ENCODE measurements around the gene OR10A7.
"Not testable (repeated sequence)": the region's sequence is repeated elsewhere in the genome, so short reads cannot be mapped to it uniquely, and the experiment has no call there.

OR10A7 gene

GRCh38 chr12:55220725-55221124, at the start of gene OR10A7:
OR10A7 (plus strand) TSS chr12:55221025; CDS start chr12:55221025, 0 bp downstream.
- no peak for TF ChIP-seq CTCF (conservative IDR thresholded peaks at IDR 0.05; ENCODE audit: low read length)
- no peak for DNase-seq (ENCODE audit: low read depth)
- H3K4me3 ChIP-seq (ENCODE audit: low read length), result no peak within 1 kb of the TSS

GRCh38 chr12:55171445-55171844, 49.4 kb upstream of the OR10A7 start:
- no peak for TF ChIP-seq CTCF (conservative IDR thresholded peaks at IDR 0.05; ENCODE audit: low read length)
- DNase-seq (ENCODE audit: low read depth), result no peak
- no peak overlapping the region for H3K4me3 ChIP-seq (ENCODE audit: low read length)

- DNase-seq (ENCODE audit: low read depth), result not testable (repeated sequence)
Observed at GRCh38 chr12:55171846-55172245, 49.0 kb upstream of the OR10A7 start.

GRCh38 chr12:55172686-55173085, 48.1 kb upstream of the OR10A7 start:
- H3K4me3 ChIP-seq (ENCODE audit: low read length), result no peak overlapping the region
- no peak for TF ChIP-seq CTCF (conservative IDR thresholded peaks at IDR 0.05; ENCODE audit: low read length)
- DNase-seq (ENCODE audit: low read depth), result no peak

More at GRCh38 chr12:55171846-55172245, 49.0 kb upstream of the OR10A7 start:
- not testable (repeated sequence) for H3K4me3 ChIP-seq (ENCODE audit: low read length)

GRCh38 chr12:55173456-55173855, 47.4 kb upstream of the OR10A7 start:
- no peak for DNase-seq (ENCODE audit: low read depth)
- H3K4me3 ChIP-seq (ENCODE audit: low read length), result no peak overlapping the region
- TF ChIP-seq CTCF (conservative IDR thresholded peaks at IDR 0.05; ENCODE audit: low read length), result no peak

- no peak for TF ChIP-seq CTCF (conservative IDR thresholded peaks at IDR 0.05; ENCODE audit: low read length)
- H3K4me3 ChIP-seq (ENCODE audit: low read length), result no peak overlapping the region
- no peak for DNase-seq (ENCODE audit: low read depth)
Observed at GRCh38 chr12:55188573-55188972, 32.3 kb upstream of the OR10A7 start.

- peak; percentile 85 for TF ChIP-seq CTCF (conservative IDR thresholded peaks at IDR 0.05; ENCODE audit: low read length)
- DNase-seq (ENCODE audit: low read depth), result peak; percentile 70
- H3K4me3 ChIP-seq (ENCODE audit: low read length), result no peak overlapping the region
Observed at GRCh38 chr12:55188974-55189556, 31.8 kb upstream of the OR10A7 start.

- H3K4me3 ChIP-seq (ENCODE audit: low read length), result no peak overlapping the region
- no peak for DNase-seq (ENCODE audit: low read depth)
- TF ChIP-seq CTCF (conservative IDR thresholded peaks at IDR 0.05; ENCODE audit: low read length), result no peak
Observed at GRCh38 chr12:55194382-55194781, 26.4 kb upstream of the OR10A7 start.

Data from AG10803 (cell line).